Right lobe of liver (tissue), 6 donors: Measurements from ENCODE around the gene DBET. TPM values are rescaled to one million over a fixed set of nuclear protein-coding genes. Genes with fewer than 3 reads are reported as not detected.
A peak's percentile ranks its signal among the peaks of the same experiment; 100 is the strongest.
"Not testable (repeated sequence)": the region's sequence is repeated elsewhere in the genome, so short reads cannot be mapped to it uniquely, and the experiment has no call there.

Experiments used
- ATAC-seq, 4 donors: fragments of 200-7000 bp; cut with Tn5 transposase; one replicate each; pipeline ENCODE4 v1.9.1; 2020; ENCODE audit warnings: mild to moderate bottlenecking in 4 of 4, moderate library complexity in 4 of 4
- DNase-seq, 3 donors: peaks; one replicate each; pipeline ENCODE4 v3.0.0-alpha.2; 2020
- H3K27ac ChIP-seq, 3 donors: fragments of 200-600 bp; one replicate each; pipeline ENCODE4 v1.8.0; 2022
- H3K27me3 ChIP-seq, 2 donors: fragments of 200-600 bp; one replicate each; pipeline ENCODE4 v1.8.0; 2022
- H3K36me3 ChIP-seq, 4 donors: fragments of 200-600 bp; sonication (generic) in 1 of 4; one replicate each; pipeline versions ENCODE4 v1.5.1 to v1.8.0; 2017 to 2022; ENCODE audit warnings: control low read depth in 1 of 4
- H3K4me1 ChIP-seq, 4 donors: fragments of 200-600 bp; sonication (generic) in 1 of 4; one replicate each; pipeline versions ENCODE4 v1.5.1 to v1.8.0; 2017 to 2022; ENCODE audit warnings: control low read depth in 1 of 4
- H3K4me3 ChIP-seq, 3 donors: fragments of 200-600 bp; one replicate each; pipeline ENCODE4 v1.8.0; 2022
- H3K9me3 ChIP-seq, 4 donors: fragments of 200-600 bp; sonication (generic) in 1 of 4; one replicate each; pipeline versions ENCODE4 v1.5.1 to v1.8.0; 2017 to 2022; ENCODE audit warnings: control low read depth in 1 of 4
- CTCF ChIP-seq, 4 donors: fragments of 200-600 bp in 3 of 4; fragments of 450-650 bp in 1 of 4; IDR thresholded peaks; one replicate each; pipeline versions ENCODE4 v1.5.1 to v1.8.0; 2016 to 2022; ENCODE audit warnings: antibody characterized with exemption in 4 of 4, mild to moderate bottlenecking in 2 of 4
- POLR2A ChIP-seq: fragments of 450-650 bp; IDR thresholded peaks from one replicate; pipeline ENCODE4 v1.6.1; 2017; ENCODE audit warnings: antibody characterized with exemption, mild to moderate bottlenecking
- WGBS: methylation state at CpG from one replicate; pipeline ENCODE4 v1.1.6; 2018; ENCODE audit warnings: low coverage, low lambda C conversion rate; ENCODE audit not compliant: insufficient coverage; ENCODE audit errors: missing lambda C conversion rate; 5-methylcytosine and 5-hydroxymethylcytosine counted together
- intact Hi-C, 2 donors: fragments of 100-400 bp; cut with DNase I; formaldehyde crosslinking; loops; one replicate each; pipeline versions ENCODE4 v1.11.2 to v1.14.1; 2022
- long read RNA-seq: library from polyadenylated mRNA; unstranded; transcript quantifications from one replicate; pipeline ENCODE4 v2.0.0, GENCODE V29; 2019
- total RNA-seq, 6 experiments: library from RNA; depleted of rRNA in 2 of 6; stranded (reverse); fragments of >200 nt in 2 of 6; fragmentation: NEBNext Ultra II Directional in 3 of 6; extraction: Animal tissue kit (Norgen Biotek cat#: 25700) in 3 of 6; gene quantifications; one replicate each; pipeline versions ENCODE4 v1.1.0 to v1.2.4, GENCODE V29; 2016 to 2023
- donor health status: DM: no; HTN: yes; CAD: no.
- donor health status: DM: no; HTN: no; CAD: no.
- donor health status: DM: no; HTN: no; CAD: no.
- donor health status: DM: no; HTN: yes; CAD: no.
- donor health status: DM: no; HTN: yes; CAD: no.

Gene DBET
- total RNA-seq = not detected
- long read RNA-seq = 0 reads

GRCh38 chr4:190064342-190064741 lies at the start of gene DBET:
Gene DBET, plus strand, starts transcription at chr4:190064502.
- WGBS = 28% methylated on average over 2 of the region's 2 CpGs
- H3K4me1 ChIP-seq, H3K27ac ChIP-seq, H3K9me3 ChIP-seq, H3K4me3 ChIP-seq, intact Hi-C loops, H3K36me3 ChIP-seq, DNase-seq, ATAC-seq, H3K27me3 ChIP-seq: not testable (repeated sequence)

- H3K27ac ChIP-seq = no peak overlapping the region
- no peak overlapping the region for H3K4me3 ChIP-seq
- intact Hi-C loops = no loop called here
- no peak for TF ChIP-seq POLR2A
- no peak for TF ChIP-seq CTCF (IDR thresholded peaks at IDR 0.05)
- H3K9me3 ChIP-seq = no peaks in the 10 kb centered on the region
- 24% methylated on average over 17 of the region's 76 CpGs for WGBS
- ATAC-seq (peak in 3 of 4 donors; percentile 21 to 58 (median 24)), DNase-seq (peak in 1 of 3 donors; percentile 55)
- H3K4me1 ChIP-seq = peaks cover 0 to 6% (median 0%) of the 10 kb centered on the region in 4 donors
- no peaks in the 10 kb centered on the region for H3K36me3 ChIP-seq
- H3K27me3 ChIP-seq = no peaks in the 10 kb centered on the region
These were observed 49.3 kb upstream of the DBET start for GRCh38 chr4:190014771-190015537.

GRCh38 chr4:190015538-190016368 lies 48.5 kb upstream of the DBET start:
- DNase-seq (no peak), ATAC-seq (no peak)
- 9% methylated on average over 34 of the region's 43 CpGs for WGBS
- H3K36me3 ChIP-seq = no peaks in the 10 kb centered on the region
- no peak overlapping the region for H3K27ac ChIP-seq
- H3K27me3 ChIP-seq = no peaks in the 10 kb centered on the region
- no peak for TF ChIP-seq POLR2A
- TF ChIP-seq CTCF (IDR thresholded peaks at IDR 0.05) = no peak
- peaks cover 0 to 6% (median 0%) of the 10 kb centered on the region in 4 donors for H3K4me1 ChIP-seq
- intact Hi-C loops = no loop called here
- no peaks in the 10 kb centered on the region for H3K9me3 ChIP-seq
- H3K4me3 ChIP-seq = no peak overlapping the region

- peaks cover 0 to 6% (median 0%) of the 10 kb centered on the region in 4 donors for H3K4me1 ChIP-seq
- ATAC-seq (no peak), DNase-seq (no peak)
- no peaks in the 10 kb centered on the region for H3K9me3 ChIP-seq
- WGBS = 15% methylated on average over 11 of the region's 43 CpGs
- intact Hi-C loops = no loop called here
- H3K27ac ChIP-seq = no peak overlapping the region
- H3K36me3 ChIP-seq = no peaks in the 10 kb centered on the region
- no peak for TF ChIP-seq POLR2A
- no peak for TF ChIP-seq CTCF (IDR thresholded peaks at IDR 0.05)
- no peak overlapping the region for H3K4me3 ChIP-seq
- no peaks in the 10 kb centered on the region for H3K27me3 ChIP-seq
These were observed 47.7 kb upstream of the DBET start for GRCh38 chr4:190016369-190017289.
